HG03159 (cell line): Measurements from ENCODE around the gene ABHD10.
A peak's percentile ranks its signal among the peaks of the same experiment; 100 is the strongest.

Experiments
- ATAC-seq: cut with Tn5 transposase; IDR thresholded peaks from one replicate; pipeline ENCODE4 v1.9.1; 2021; ENCODE audit warnings: mild to moderate bottlenecking, moderate library complexity; ENCODE audit not compliant: unreplicated experiment

The ABHD10 gene

GRCh38 chr3:111963424-111963823 is 15.4 kb upstream of the ABHD10 start:
- no peak for ATAC-seq

- ATAC-seq: no peak
These were observed 13.3 kb upstream of the ABHD10 start for GRCh38 chr3:111965484-111965883.

- no peak for ATAC-seq
These were observed 11.8 kb upstream of the ABHD10 start for GRCh38 chr3:111967068-111967467.

GRCh38 chr3:111967651-111968274 is 11.1 kb upstream of the ABHD10 start:
- peak; percentile 90 for ATAC-seq

GRCh38 chr3:111968319-111969054 is 10.3 kb upstream of the ABHD10 start:
- ATAC-seq: no peak

- no peak for ATAC-seq
These were observed 8.4 kb upstream of the ABHD10 start for GRCh38 chr3:111970376-111970775.

GRCh38 chr3:111971533-111972130 is 7.2 kb upstream of the ABHD10 start:
- ATAC-seq: no peak

- ATAC-seq: no peak
These were observed 5.9 kb upstream of the ABHD10 start for GRCh38 chr3:111972891-111973290.

GRCh38 chr3:111975131-111975530 is 3.7 kb upstream of the ABHD10 start:
- no peak for ATAC-seq

GRCh38 chr3:111976254-111976653 is 2.6 kb upstream of the ABHD10 start:
- no peak for ATAC-seq

- ATAC-seq: peak; percentile 48
These were observed 710 bp downstream of the ABHD10 start for GRCh38 chr3:111979434-111980038.

GRCh38 chr3:111980716-111981456 is 2.1 kb downstream of the ABHD10 start:
- no peak for ATAC-seq

GRCh38 chr3:111981457-111981763 is 2.6 kb downstream of the ABHD10 start:
- ATAC-seq: no peak

- no peak for ATAC-seq
These were observed 5.9 kb downstream of the ABHD10 start for GRCh38 chr3:111984636-111985298.

GRCh38 chr3:111986800-111987199 is 8.0 kb downstream of the ABHD10 start:
- no peak for ATAC-seq

- peak; percentile 91 for ATAC-seq
These were observed 10.3 kb downstream of the ABHD10 start for GRCh38 chr3:111989061-111989678.

GRCh38 chr3:111993038-111993437 is 14.2 kb downstream of the ABHD10 start:
- ATAC-seq: no peak

- ATAC-seq: no peak
These were observed 20.0 kb downstream of the ABHD10 start, which contains the start of gene TAGLN3 for GRCh38 chr3:111998636-111999483. Gene TAGLN3, plus strand, starts transcription at chr3:111998922. Its CDS starts 501 bp downstream, at chr3:111999423.
